ENCODE results near the gene ITGA2B.
A peak's percentile ranks its signal among the peaks of the same experiment; 100 is the strongest.
"Not testable (repeated sequence)": the region's sequence is repeated elsewhere in the genome, so short reads cannot be mapped to it uniquely, and the experiment has no call there.

Gene ITGA2B

DNA sequence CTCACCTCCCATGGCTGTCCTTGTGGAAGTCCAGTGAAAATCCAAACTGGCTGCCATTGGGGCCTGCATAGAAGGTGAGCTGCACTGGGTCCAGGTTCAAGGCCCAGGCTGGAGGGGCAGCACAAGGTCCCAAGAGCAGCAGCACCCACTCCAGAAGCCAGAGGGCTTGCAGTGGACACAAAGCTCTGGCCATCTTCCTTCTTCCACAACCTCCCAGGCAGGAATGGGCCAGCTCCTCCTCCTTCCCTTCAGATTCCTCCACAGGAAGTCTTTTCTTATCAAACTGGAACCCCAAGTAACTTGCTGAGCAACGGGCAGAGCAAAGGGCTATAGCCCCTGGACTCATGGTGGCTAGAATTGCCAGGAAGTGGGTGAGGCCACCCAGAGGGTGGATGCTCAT, at the start of gene ITGA2B:
Gene ITGA2B (minus strand): TSS at position 369 of the 400 bp plus-strand sequence. CDS start 176 bp downstream, at position 193.
- DNase-seq (ENCODE audit: low spot score) = no peak

DNA sequence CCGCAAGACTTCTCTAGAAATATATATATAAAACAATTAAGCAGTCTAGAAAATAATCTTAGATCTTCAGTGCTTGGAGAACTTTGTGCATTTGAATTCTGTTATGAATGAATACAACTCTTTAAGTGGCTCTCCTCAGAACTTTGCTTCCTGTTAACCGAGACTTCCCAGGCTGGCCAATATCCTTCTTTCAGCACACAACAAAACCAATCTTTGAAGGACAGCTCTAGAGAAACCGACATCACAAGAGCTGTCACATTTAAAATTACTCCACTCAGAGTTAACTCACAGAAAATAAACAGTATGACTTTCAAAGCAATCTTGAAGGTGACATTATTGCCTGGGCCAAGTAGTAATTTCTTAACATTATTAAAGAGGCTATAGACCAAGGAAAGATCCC, 49.7 kb upstream of the ITGA2B start:
- DNase-seq (ENCODE audit: low spot score) = no peak

DNA sequence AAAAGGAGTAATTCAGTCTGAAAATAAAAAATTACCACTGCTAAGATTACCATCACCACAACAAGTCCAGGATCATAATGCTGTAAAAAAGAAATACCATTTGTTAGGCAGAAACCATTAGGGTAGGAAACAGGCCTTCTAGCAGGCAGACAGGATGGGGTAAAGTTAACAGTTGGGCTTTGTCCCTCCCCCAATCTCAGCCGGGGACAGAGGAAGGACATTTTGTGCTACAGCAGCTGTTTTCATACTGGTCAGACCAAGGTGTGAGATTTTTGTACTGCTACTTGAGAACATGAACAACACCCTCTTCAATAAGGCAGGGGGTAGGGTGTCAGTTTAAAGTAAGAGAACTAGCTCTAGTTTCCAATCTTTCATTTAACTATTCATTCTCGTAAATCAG, 49.2 kb upstream of the ITGA2B start:
- no peak for DNase-seq (ENCODE audit: low spot score)

DNA sequence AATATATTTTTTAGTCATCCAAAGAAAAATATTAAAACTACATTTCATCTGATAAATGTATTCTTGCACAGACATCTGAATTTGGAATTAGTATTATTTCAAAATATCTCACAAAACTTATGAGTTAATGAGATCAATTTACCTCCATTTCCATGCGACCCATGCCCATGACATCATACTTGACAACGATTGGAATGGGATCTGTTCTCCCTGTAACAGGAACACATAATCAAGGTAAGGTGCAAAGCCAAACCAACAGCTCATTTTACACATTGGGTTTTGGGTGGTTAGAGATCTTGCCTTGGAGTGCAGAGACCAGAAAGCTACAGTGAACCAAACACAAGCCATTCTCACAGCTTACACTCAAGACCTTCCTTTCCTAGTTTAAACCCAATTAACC, 46.9 kb upstream of the ITGA2B start:
- DNase-seq (ENCODE audit: low spot score) = no peak

DNA sequence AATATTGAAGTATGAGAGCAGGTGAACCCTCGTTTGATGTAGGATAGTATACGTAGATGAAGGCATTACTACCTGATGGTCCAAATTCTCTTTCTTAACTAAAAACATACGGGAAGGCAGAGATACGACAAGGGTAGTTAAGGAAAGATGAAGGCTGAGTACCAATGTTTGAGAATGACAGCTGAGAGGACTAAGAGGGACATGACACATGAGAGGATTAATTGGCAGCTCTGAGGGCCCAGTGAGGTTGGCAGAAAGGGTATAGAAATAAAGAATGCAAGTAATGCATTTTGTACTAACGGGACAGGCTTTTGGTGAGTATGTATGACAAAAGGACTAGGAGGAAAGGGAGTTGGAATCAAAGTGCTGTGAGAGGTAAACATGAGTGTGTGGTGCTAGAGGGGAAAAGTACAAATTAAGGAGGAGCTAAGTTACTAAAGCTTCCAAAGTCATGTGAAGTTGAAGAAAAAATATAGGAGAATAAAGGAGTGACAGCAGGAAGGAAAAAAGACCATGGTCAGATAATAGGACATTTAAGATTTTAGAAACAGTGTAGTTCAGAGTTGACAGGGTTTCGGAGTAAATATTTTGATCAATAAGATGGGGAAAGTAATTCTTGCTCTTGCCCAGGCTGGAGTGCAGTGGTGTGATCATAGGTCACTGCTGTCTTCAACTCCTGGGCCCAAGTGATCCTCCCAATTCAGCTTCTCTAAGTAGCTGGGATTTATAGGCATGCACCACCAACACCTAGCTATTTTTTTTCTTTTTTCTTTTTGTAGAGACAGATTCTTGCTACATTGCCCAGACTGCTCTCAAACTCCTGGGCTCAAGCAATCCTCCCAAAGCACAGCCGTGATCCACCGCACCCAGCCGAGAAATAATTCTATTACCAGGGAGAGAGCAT, 43.1 kb upstream of the ITGA2B start:
- no peak for DNase-seq (ENCODE audit: low spot score)

DNA sequence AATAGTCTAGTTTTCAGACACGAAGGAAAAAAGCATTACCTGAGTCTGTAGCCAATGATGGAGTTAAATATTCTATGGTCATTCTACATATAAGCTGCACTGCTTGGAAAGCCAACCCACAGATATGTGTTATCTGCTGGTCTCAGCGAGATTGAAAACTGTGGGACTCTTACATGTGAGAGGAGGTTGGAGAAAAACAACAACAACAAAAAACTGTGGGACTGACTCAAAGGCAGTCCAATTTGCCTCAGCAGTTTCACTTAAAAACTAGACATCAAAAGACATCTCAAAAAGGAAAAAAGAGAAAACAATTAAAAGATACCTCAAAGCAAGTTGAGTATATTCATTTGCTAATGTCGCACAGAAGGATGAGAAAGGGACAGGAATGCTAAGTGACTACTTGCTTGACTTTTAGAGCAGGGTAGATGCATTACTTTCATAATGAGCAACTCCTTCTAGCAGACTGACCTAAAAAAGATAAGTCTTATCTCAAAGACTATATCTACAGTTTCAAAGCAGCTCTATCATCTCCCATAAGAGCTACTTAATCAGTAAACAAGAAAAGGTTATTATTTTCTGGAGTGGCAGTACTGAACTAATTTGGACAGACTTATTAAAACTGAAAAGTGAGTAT, 35.5 kb upstream of the ITGA2B start:
- no peak for DNase-seq (ENCODE audit: low spot score)

DNA sequence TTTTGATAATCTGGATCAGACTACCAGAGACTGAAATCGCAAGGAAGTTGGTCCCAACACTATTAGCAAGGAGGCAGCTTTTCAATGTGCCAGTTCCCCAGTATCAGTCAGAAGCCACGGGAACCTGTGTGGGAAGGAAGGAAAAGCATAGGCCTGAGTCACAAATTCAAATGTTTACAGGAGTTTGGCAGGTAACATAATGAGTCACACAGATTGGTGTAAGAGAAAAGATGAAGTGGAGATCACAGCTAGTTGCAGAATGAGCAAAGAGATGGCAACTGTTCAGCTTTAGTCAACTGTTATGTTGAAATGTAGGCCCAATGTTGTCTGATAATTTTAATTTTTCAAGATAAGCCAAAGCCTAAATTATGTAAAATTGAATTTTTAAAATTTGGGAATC, 28.1 kb upstream of the ITGA2B start:
- no peak for DNase-seq (ENCODE audit: low spot score)

DNA sequence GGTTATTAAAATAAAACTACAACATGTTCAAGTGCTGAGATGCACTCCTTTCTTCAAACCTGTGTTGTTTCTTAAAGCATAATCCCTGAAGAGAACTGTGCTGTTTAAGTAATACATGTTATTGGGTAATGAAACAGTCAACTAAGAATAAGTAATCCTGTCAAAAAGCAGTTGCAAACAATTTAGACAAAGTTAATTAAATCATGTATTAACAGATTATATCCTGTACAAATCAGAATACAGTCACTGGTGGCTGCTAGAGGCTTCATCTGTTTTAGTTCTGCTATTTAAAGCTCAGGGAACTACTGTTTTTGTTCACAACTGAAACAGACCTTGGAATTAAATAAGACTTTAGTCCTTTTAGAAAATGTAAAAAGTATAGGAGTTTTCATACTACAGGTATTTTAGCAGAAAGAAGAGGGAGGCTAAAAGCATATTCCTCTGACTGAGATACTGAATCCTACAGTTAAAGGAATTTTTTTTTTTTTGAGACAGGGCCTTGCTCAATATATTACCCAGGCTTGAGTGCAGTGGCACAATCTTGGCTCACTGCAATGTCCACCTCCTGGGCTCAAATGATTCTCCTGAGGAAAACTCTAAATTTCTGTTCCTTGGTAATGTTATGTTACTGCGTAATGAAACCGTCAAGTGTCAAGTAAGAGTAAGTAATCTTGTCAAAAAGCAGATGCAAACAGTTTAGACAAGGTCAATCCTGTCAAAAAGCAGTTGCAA, 27.3 kb upstream of the ITGA2B start:
- no peak for DNase-seq (ENCODE audit: low spot score)

DNA sequence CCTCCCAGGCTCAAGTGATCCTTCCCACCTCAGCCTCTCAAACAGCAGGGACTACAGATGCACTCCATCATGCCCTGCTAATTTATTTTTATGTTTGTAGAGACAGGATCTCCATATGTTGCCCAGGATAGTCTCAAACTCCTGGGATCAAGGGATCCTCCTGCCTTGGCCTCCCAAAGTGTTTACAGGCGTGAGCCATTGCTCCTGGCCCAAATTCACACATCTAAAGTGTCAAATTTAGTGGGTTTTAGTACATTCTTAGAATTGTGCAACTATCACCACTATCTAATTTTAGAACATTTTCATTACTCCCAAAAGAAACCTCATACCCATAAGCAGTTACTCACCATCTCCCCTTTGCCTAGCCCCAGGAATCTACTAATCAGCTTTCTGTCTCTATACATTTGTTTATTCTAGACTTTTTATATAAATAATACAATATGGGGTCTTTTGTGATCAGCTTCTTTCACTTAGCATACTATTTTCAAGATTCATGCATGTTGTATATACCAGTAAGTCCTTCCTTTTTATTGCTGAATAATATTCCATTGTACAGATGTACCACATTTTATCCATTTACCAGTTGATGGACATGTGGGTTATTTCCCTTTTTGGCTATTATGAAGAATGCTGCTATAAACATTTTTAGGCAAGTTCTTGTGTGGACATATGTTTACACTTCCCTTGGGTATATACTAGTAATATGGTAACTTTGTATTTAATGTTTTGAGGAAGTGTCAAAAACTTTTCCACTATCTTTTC, 25.1 kb upstream of the ITGA2B start:
- no peak for DNase-seq (ENCODE audit: low spot score)

DNA sequence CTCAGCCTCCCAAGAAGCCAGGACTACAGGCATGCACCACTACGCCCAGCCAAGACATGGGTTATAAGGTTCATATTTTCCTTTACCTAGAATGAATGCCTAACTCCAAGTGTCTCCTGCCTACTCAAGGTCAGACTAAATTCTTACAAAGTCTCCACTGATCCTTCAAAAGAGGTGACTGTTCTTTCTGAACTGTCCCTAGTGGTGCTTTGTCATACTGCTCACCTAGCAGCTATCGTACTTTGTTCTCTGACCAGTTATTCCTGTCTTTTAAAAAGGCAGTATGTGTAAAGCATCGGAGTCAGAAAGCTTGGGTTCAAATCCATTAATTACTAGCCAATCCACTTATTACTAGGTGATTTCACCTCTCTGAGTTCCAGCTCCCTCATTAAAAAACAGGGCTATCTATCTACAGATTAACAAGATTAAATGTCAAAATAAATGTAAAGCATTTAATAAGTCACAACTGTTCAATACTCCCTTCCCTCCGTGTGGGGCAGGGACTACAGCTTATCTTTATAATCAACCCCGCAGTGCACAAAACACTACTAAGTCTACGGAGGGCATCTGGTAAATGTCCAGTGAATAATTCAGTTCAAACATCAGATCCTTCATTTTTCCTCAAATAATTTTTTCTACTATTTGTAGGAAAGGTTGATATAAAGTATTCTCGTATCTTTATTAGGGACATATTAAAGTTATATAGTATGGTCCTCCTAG, 20.0 kb upstream of the ITGA2B start:
- peak; percentile 11 for DNase-seq (ENCODE audit: low spot score)

DNA sequence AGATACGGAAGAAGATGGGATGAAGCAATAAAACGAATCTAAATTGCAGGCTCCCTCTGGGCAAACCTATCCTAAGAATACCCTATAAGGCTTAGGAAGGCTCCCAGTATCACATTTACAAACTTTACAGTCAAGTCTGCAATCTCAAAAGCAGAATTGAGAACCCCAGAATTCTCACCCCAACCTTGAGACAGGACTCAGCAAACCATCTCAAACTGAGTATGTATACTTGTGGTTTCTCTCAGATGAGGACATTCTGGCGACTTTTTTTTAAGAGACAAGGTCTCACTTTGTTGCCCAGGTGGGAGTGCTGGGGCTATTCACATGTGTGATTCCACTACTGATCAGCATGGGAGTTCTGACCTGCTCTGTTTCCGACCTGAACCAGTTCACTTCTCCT, 19.3 kb upstream of the ITGA2B start:
- DNase-seq (ENCODE audit: low spot score) = peak; percentile 31

DNA sequence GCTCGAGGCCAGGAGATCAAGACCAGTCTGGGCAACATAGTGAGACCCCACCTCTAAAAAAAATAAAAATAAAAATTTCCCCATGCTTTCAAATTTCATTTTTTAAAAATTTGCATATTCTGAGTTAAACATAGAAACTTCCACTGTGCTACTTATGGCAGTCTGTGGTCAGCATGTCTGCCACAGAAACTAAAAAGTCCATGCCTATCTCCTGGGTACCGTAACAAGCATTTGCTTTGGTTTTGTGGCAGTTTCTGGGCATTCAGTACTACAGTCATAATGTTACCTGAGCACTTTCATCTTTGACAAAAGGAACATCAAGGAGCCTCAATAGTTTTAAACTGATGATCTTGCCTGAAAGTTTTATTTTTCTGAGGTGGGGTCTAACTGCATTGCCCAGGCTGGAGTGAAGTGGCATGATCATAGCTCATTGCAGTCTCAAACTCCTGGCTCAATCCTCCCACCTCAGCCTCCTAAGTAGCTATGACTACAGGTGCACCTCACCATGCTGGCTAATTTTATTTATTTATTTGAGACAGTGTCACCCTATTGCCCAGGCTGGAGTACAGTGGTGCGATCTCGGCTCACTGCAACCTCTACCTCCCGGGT, 13.2 kb upstream of the ITGA2B start:
- peak; percentile 13 for DNase-seq (ENCODE audit: low spot score)

DNA sequence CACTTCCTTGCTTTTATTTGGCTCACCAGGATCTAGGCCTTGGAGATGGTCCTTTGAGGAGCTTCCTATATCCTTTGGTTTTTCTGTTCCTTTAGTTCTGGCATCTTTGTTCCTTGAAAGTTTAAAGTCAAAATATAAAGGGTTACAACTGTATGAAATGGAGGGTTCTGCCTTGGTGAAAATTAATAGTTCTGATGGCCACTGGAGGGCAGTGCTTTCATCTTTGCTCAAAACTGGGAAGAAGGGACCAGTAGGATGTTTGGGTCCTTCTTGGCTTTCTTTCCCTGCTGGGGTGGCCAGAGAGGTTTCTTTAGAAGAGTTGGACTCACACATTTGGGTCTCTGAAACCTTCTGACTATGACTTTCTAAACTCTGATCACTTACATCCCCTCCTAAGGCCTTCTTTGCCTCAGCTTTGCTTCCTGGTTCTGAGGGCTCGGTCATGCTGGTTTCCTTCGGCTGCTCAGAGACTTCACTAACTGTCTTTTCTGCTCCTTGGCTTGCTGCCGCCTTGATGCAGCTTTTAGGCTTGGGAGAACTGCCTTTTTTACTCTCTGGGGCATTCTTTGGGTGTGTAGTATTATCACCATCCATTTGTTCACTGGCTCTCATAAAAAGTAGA, 10.9 kb upstream of the ITGA2B start:
- peak; percentile 43 for DNase-seq (ENCODE audit: low spot score)

DNA sequence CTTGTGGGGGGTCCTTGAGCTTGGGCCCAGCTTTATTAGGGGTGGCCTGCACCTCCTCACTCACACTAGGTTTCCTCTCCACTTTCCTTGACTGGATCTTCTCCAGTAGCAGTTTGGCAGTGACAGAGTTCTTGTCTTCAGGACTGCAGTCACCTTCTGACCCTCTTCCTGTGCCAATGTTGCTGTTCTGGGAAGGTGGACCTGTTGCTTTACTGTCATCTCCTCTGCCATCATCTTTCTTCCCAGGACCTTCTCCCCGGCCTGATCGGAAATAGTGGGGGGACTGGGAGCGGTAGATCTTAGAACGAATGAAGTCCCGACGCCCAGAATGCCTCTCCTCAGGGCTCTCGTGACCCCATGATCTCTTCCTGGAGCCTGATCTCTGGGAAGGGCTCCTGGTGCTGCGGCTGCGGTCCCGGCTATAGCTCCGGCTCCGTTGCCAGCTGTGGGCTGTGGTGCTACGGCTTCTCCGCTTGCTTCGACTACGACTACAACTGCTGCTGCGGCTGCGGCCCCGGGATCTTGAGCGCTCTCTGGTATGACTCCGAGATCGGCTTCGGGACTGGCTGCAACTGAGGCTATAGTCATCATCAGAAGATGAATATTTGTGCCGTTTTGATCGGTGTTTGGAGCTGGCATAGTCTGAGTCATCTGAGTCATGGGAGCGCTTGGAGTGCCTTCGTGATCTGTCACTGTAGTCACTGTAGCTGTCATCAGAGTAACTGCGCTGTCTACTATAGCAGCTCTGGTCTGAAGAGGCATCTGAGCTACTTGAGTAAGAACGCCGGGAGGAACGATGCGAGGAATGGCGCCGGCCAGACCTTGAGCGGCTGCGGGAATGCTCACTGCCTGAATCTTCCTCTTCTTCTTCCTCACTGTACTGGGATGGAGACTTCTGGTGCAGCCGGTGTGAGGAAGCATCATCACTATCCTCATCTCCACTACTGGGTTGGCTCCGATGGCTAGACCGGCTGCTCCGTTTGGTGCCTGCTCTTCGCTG, 9.5 kb upstream of the ITGA2B start:
- DNase-seq (ENCODE audit: low spot score) = peak; percentile 35

DNA sequence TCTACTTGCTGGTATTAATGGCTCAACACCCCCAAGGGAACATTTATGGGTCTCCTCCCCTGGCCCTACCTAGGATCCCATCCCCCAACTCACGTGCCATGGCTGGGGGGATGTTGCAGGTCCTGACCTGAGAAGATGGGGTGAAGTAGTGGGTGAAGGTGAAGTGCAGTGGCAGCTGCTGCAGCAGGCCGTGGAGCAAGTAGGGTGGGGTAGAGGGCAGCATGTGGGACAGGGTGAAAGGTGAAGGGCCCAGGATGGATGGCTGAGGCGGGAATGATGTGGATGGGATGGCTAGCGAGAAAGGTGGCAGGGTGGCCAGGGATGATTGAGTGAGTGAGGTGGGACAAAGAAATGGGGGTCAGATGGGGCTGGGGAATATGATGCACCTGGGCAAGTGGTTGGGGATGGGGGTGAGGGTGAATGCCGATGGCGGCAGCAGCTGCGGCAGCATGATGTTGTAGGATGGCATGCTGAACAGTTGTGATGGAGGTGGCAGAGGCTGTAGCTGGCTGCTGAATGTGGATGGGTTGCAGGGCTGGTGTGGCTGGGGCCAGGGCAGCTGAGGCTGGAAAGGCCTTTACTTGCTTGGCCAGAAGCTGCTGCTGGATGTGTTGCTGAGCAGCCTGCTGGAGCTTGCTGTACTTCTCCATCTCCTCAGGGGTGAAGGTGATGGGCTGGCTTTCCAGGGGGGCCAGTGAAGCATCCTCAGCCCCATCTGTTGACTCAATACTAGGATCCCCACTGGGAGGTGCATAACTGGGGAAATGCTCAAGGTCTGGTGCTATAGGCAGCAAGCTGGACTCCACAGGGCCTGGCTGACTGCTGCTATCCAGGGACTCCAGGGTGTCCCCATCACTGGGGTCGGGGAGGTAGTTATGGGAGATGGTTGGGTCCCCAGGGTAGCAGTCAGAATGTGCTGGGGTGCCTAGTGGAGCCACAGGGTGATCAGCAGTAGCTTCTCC, 8.3 kb upstream of the ITGA2B start:
- no peak for DNase-seq (ENCODE audit: low spot score)

DNA sequence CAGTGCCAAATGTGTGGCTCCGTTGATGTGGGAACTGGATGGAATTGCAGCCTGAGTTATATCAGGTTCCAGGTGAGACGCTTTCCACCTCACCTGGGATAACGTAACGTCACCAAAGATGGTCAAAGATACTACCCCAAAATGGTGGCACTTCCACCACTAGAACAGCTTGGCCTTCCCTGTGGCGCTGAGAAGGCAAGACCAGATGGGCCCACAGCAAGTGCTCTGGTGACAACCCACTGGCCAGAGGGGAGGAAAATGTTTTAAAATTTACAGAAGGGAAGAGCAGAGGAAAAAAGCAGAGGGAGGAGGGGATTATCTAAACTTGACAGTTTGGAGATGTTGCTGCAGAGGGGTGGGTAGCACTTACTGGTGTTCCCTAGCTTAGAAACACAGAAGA, 7.5 kb upstream of the ITGA2B start:
- no peak for DNase-seq (ENCODE audit: low spot score)

DNA sequence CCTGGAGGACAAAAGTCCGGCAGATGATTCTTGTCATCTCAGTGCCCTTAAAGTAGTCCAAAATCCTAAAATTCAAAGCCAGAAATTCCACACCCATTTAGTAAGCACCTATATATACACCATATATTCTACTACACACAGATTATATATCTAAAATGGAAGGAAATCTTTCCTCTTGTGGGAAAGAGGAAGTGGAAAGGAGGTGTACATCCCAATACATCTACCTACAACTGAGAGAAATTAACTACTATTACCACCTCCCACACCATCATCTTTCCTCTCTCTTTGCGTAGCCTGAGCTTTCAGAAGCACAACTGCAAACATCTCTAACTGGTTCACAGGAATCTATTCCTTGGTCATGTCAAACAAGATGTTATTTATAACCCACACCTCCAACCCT, 5.4 kb upstream of the ITGA2B start:
- no peak for DNase-seq (ENCODE audit: low spot score)

DNA sequence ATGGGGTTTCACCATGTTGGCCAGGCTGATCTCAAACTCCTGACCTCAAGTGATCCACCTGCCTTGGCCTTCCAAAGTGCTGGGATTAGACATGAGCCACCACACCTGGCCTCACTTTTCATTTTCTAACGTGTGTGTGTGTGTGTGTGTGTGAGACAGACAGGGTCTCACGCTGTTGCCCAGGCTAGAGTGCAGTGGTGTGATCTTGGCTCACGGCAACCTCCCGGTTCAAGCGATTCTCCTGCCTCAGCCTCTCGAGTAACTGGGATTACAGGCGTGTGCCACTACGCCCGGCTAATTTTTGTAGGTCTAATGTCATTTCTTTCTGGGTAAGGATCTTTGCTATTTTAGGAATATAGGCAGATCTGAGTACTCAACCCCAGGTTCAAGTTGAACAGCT, 4.7 kb upstream of the ITGA2B start:
- not testable (repeated sequence) for DNase-seq (ENCODE audit: low spot score)
